Measurements from ENCODE around the gene ABCG1.

Gene ABCG1

GRCh38 chr21:42227909-42228708 is 9.2 kb downstream of the ABCG1 start:
- peaks cover 85% of the 10 kb centered on the region for H3K4me1 Mint-ChIP-seq (ENCODE audit: low read depth)
- peak overlapping the region; percentile 30 for H3K4me3 Mint-ChIP-seq

GRCh38 chr21:42228709-42229220 is 9.8 kb downstream of the ABCG1 start:
- Mint-ChIP-seq H3K9me3 (no peaks in the 10 kb centered on the region), H3K36me3 (ENCODE audit: low read depth) (peaks cover 57% of the 10 kb centered on the region), H3K4me1 (ENCODE audit: low read depth) (peaks cover 85% of the 10 kb centered on the region), H3K27ac (peak overlapping the region; percentile 93), H3K27me3 (no peaks in the 10 kb centered on the region), H3K4me3 (peak overlapping the region; percentile 28)
- intact Hi-C loops (cut with micrococcal nuclease) = no loop called here

More at GRCh38 chr21:42227909-42228708, 9.2 kb downstream of the ABCG1 start:
- Mint-ChIP-seq H3K27me3 (no peaks in the 10 kb centered on the region), H3K36me3 (ENCODE audit: low read depth) (peaks cover 63% of the 10 kb centered on the region), H3K9me3 (no peaks in the 10 kb centered on the region), H3K27ac (peak overlapping the region; percentile 93)
- intact Hi-C loops (cut with micrococcal nuclease) = no loop called here

- Mint-ChIP-seq H3K4me3 (no peak overlapping the region), H3K27me3 (no peaks in the 10 kb centered on the region), H3K27ac (peak overlapping the region; percentile 93), H3K4me1 (ENCODE audit: low read depth) (peaks cover 92% of the 10 kb centered on the region), H3K9me3 (no peaks in the 10 kb centered on the region), H3K36me3 (ENCODE audit: low read depth) (peaks cover 52% of the 10 kb centered on the region)
- intact Hi-C loops (cut with micrococcal nuclease) = no loop called here
Observed at GRCh38 chr21:42229676-42230075, 10.7 kb downstream of the ABCG1 start.

GRCh38 chr21:42230178-42230577 is 11.2 kb downstream of the ABCG1 start:
- no peaks in the 10 kb centered on the region for H3K27me3 Mint-ChIP-seq
- no peaks in the 10 kb centered on the region for H3K9me3 Mint-ChIP-seq
- H3K4me3 Mint-ChIP-seq = no peak overlapping the region
- intact Hi-C loops (cut with micrococcal nuclease) = no loop called here
- no peak overlapping the region for H3K27ac Mint-ChIP-seq
- H3K4me1 Mint-ChIP-seq (ENCODE audit: low read depth) = peaks cover 95% of the 10 kb centered on the region
- peaks cover 50% of the 10 kb centered on the region for H3K36me3 Mint-ChIP-seq (ENCODE audit: low read depth)

GRCh38 chr21:42230636-42231035 is 11.7 kb downstream of the ABCG1 start:
- peaks cover 3% of the 10 kb centered on the region for H3K27me3 Mint-ChIP-seq
- peaks cover 50% of the 10 kb centered on the region for H3K36me3 Mint-ChIP-seq (ENCODE audit: low read depth)
- intact Hi-C loops (cut with micrococcal nuclease) = no loop called here
- no peaks in the 10 kb centered on the region for H3K9me3 Mint-ChIP-seq
- H3K4me1 Mint-ChIP-seq (ENCODE audit: low read depth) = peaks cover 97% of the 10 kb centered on the region
- H3K27ac Mint-ChIP-seq = no peak overlapping the region
- H3K4me3 Mint-ChIP-seq = no peak overlapping the region

- Mint-ChIP-seq H3K36me3 (ENCODE audit: low read depth) (peaks cover 39% of the 10 kb centered on the region), H3K27me3 (peaks cover 7% of the 10 kb centered on the region), H3K27ac (peak overlapping the region; percentile 94), H3K4me1 (ENCODE audit: low read depth) (peaks cover 98% of the 10 kb centered on the region), H3K9me3 (no peaks in the 10 kb centered on the region), H3K4me3 (no peak overlapping the region)
- intact Hi-C loops (cut with micrococcal nuclease) = no loop called here
Observed at GRCh38 chr21:42231756-42232155, 12.8 kb downstream of the ABCG1 start.

- peaks cover 98% of the 10 kb centered on the region for H3K4me1 Mint-ChIP-seq (ENCODE audit: low read depth)
Observed at GRCh38 chr21:42232176-42232825, 13.4 kb downstream of the ABCG1 start.

GRCh38 chr21:42233067-42233961 is 14.4 kb downstream of the ABCG1 start:
- peaks cover 98% of the 10 kb centered on the region for H3K4me1 Mint-ChIP-seq (ENCODE audit: low read depth)
- peak overlapping the region; percentile 94 for H3K27ac Mint-ChIP-seq
- peaks cover 12% of the 10 kb centered on the region for H3K27me3 Mint-ChIP-seq
- intact Hi-C loops (cut with micrococcal nuclease) = no loop called here
- H3K36me3 Mint-ChIP-seq (ENCODE audit: low read depth) = peaks cover 26% of the 10 kb centered on the region
- H3K9me3 Mint-ChIP-seq = no peaks in the 10 kb centered on the region
- H3K4me3 Mint-ChIP-seq = peak overlapping the region; percentile 71

More at GRCh38 chr21:42232176-42232825, 13.4 kb downstream of the ABCG1 start:
- Mint-ChIP-seq H3K4me3 (no peak overlapping the region), H3K27me3 (peaks cover 10% of the 10 kb centered on the region), H3K27ac (peak overlapping the region; percentile 94), H3K36me3 (ENCODE audit: low read depth) (peaks cover 33% of the 10 kb centered on the region), H3K9me3 (no peaks in the 10 kb centered on the region)
- intact Hi-C loops (cut with micrococcal nuclease) = no loop called here

GRCh38 chr21:42234041-42234440 is 15.1 kb downstream of the ABCG1 start:
- intact Hi-C loops (cut with micrococcal nuclease) = no loop called here
- Mint-ChIP-seq H3K4me3 (peak overlapping the region; percentile 71), H3K27me3 (peaks cover 12% of the 10 kb centered on the region), H3K36me3 (ENCODE audit: low read depth) (peaks cover 23% of the 10 kb centered on the region), H3K9me3 (no peaks in the 10 kb centered on the region), H3K4me1 (ENCODE audit: low read depth) (peaks cover 97% of the 10 kb centered on the region), H3K27ac (peak overlapping the region; percentile 94)

- peak overlapping the region; percentile 94 for H3K27ac Mint-ChIP-seq
- intact Hi-C loops (cut with micrococcal nuclease) = no loop called here
- peak overlapping the region; percentile 71 for H3K4me3 Mint-ChIP-seq
- H3K4me1 Mint-ChIP-seq (ENCODE audit: low read depth) = peaks cover 93% of the 10 kb centered on the region
- peaks cover 12% of the 10 kb centered on the region for H3K27me3 Mint-ChIP-seq
- H3K36me3 Mint-ChIP-seq (ENCODE audit: low read depth) = peaks cover 16% of the 10 kb centered on the region
- no peaks in the 10 kb centered on the region for H3K9me3 Mint-ChIP-seq
Observed at GRCh38 chr21:42234464-42235241, 15.7 kb downstream of the ABCG1 start.

GRCh38 chr21:42235593-42235992 is 16.7 kb downstream of the ABCG1 start:
- H3K36me3 Mint-ChIP-seq (ENCODE audit: low read depth) = peaks cover 7% of the 10 kb centered on the region
- H3K4me3 Mint-ChIP-seq = peak overlapping the region; percentile 9
- peaks cover 12% of the 10 kb centered on the region for H3K27me3 Mint-ChIP-seq
- no peaks in the 10 kb centered on the region for H3K9me3 Mint-ChIP-seq
- peak overlapping the region; percentile 94 for H3K27ac Mint-ChIP-seq
- H3K4me1 Mint-ChIP-seq (ENCODE audit: low read depth) = peaks cover 91% of the 10 kb centered on the region
- intact Hi-C loops (cut with micrococcal nuclease) = no loop called here

- Mint-ChIP-seq H3K36me3 (ENCODE audit: low read depth) (peaks cover 7% of the 10 kb centered on the region), H3K27me3 (peaks cover 12% of the 10 kb centered on the region), H3K9me3 (no peaks in the 10 kb centered on the region), H3K4me1 (ENCODE audit: low read depth) (peaks cover 91% of the 10 kb centered on the region), H3K4me3 (no peak overlapping the region), H3K27ac (peak overlapping the region; percentile 94)
- intact Hi-C loops (cut with micrococcal nuclease) = no loop called here
Observed at GRCh38 chr21:42236014-42236413, 17.1 kb downstream of the ABCG1 start.

- H3K27me3 Mint-ChIP-seq = peaks cover 12% of the 10 kb centered on the region
- H3K36me3 Mint-ChIP-seq (ENCODE audit: low read depth) = peaks cover 7% of the 10 kb centered on the region
- H3K4me1 Mint-ChIP-seq (ENCODE audit: low read depth) = peaks cover 86% of the 10 kb centered on the region
- intact Hi-C loops (cut with micrococcal nuclease) = no loop called here
- H3K9me3 Mint-ChIP-seq = no peaks in the 10 kb centered on the region
- H3K4me3 Mint-ChIP-seq = no peak overlapping the region
- peak overlapping the region; percentile 62 for H3K27ac Mint-ChIP-seq
Observed at GRCh38 chr21:42236693-42237092, 17.8 kb downstream of the ABCG1 start.

Data from dendritic cell treated with granulocyte-macrophage colony-stimulating factor and Interleukin-4, amounts not matched to agents 40 ng/mL and 50 ng/mL, for 4 days (primary cell).